GM18502 (cell line): ENCODE measurements around the gene NRROS.

Experiments
- ATAC-seq: cut with Tn5 transposase; IDR thresholded peaks from one replicate; pipeline ENCODE4 v1.9.1; 2021; ENCODE audit warnings: mild to moderate bottlenecking; ENCODE audit not compliant: unreplicated experiment, poor library complexity

Gene NRROS

DNA sequence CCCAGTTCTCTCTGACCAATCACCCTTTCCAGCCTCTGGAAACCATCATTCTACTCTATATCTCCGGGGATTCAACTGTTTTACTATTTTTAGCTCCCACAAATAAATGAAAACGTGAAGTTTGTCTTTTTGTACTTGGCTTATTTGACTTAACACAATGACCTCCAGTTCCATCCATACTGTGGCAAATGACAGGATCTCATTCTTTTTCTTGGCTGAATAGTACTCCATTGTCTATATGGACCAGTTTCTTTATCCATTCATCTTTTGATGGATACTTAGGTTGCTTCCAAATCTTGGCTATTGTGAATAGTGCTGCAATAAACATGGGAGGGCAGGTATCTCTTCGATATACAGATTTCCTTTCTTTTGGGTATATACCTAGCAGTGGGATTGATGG lies 34.1 kb downstream of the NRROS start:
- ATAC-seq = no peak

DNA sequence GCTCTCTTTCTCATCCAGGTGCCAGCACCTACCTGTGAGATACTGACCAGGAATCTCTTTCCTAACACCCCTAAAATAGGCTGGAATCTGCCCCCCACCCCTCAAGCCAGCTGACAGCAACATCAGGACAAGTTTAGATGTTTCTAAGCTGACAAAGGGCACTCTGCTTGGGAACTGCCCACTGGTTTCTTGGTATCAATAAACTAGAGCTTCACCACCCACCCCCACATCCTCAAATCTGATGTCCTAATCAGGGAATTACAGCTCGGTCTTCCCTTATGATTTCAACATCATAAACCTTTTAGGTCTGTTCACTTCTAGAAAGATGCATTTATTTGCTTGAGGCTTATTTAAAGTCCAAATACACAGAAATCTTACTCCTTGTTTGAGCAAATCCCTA lies 37.9 kb downstream of the NRROS start:
- ATAC-seq = no peak

DNA sequence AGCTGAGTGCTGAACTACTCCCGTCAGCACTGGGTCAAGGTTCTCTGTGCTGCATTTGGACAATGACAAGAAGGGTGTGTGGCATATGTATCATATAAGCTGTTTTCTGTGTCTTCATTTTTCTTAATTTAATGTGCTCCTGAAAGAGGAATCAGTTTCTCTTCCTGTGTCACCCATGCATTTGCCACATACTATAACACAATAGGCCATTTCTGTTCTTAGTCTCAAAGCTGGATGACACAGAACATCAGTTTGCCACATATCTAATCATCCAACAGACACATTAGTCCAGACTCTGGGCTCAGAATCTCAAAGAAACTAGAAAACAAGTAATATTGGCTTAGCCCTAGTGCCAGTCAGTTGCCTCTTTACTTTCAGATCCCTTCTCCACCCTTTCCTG lies 38.4 kb downstream of the NRROS start:
- no peak for ATAC-seq

DNA sequence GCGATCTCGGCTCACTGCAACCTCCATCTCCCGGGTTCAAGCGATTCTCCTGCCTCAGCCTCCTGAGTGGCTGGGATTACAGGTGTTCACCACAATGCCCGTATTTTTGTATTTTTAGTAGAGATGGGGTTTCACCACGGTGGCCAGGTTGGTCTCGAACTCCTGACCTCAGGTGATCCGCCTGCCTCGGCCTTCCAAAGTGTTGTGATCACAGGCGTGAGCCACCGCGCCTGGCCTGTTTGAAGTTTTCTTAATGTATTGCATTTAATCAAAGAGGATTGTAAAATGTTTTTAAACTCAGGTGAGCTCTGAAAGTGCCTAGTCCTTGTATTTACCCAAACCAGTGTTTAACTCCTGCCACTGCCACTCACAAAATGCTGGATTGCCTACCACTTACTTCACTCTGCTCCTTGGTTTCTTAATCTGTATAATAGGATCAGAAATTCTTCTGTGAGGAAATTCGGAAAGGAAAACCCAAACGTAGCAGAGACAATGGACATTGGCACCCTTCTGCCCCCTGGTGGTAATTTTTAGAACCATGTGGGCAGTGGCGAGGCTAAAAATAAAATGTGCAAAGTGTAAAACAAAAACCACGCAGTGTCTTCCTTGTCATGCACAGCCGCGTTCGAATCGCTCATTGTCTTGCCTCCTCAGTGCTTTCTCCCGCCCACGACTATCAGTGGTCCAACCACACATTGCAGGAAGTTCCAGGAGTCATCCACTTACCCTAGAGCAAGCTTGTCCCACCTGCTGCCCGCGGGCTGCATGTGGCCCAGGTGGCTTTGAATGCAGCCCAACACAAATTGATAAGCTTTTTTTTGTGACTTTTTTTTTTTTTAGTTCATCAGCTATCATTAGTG lies 45.3 kb downstream of the NRROS start:
- ATAC-seq = peak; percentile 79

DNA sequence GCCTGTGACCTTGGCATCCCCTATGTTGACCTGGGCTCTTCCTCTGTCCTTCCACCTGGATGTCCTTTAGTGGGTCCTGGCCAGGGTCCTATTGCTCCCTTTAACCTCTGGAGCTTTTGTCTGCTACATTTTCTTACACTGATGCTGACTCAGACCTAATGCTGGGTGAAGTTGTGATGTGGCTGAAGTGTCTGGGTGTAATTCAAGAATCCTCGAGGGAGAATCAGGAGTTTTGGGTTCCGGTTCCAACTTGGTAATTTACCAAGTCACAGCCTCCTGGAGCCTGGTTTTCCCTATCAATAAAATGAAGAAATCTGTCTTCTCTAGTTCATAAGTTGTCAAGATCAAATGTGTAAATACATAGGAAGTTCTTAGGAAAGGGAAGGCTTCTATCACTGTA lies 46.9 kb downstream of the NRROS start:
- no peak for ATAC-seq

DNA sequence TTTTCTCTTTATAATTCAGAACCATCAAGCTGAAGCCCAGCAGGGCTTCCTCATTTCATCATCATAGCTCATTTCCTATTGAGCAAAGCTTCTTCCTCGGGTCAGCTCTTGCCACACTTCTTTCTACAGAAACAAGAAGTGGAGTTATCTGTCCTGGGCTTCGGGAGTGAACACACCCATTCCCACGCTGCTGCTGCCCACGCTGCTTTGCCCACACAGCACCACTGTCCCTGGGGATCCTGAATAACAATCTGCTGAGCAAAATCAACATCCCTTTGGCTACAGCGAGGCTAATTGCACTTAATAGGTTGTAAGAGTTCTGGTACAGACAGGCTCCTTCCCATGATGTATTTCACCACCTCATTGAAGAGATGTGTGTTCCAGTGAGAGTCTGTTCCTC lies 48.9 kb downstream of the NRROS start:
- ATAC-seq = no peak

DNA sequence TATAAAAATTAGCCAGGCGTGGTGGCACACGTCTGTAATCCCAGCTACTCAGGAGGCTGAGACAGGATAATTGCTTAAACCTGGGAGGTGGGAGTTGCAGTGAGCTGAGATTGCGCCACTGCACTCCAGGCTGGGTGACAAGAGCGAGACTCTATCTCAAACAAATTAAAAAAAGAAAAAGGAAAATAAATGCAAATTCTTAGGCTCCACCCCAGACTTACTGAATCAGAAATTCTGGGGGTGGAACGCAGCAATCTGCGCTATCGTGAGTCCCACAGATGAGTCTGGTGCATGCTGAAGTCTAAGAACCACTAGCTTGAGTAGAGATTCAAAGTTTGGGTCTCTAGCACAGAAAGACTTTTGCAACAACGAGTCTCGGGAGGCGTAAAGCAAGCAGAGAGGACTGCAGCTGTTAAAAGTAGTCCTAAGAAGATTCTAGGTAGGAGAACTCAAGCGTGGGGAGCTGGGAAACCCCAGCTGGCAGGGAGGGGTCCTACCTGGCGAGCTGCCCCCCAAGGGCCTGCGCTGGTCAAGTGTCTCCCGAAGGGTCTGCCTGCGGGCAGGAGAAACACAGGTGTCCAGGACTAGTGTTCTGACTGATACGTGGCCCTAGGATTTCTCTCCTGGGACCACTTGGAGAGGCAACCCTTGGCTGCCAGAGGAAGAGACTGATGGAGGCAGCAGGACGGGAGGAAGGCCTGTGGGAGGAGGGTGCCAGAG lies 50.6 kb downstream of the NRROS start:
- ATAC-seq = no peak

DNA sequence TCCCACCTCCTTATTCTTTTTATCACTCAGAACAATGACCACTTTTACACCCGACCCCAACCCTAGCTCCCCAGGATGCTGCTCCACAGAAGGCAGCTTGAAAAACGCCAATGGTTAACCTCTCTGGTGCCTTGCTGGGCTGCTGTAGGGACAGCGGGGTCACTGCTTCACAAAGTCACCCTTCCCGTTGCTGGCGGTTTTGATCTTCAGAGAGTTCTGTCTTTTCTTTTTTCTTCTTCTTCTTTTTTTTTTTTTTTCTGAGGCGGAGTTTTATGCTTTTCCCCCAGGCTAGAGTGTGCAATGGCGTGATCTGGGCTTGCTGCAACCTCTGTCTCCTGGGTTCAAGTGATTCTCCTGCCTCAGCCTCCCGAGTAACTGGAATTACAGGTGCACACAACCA lies 51.9 kb downstream of the NRROS start:
- no peak for ATAC-seq

DNA sequence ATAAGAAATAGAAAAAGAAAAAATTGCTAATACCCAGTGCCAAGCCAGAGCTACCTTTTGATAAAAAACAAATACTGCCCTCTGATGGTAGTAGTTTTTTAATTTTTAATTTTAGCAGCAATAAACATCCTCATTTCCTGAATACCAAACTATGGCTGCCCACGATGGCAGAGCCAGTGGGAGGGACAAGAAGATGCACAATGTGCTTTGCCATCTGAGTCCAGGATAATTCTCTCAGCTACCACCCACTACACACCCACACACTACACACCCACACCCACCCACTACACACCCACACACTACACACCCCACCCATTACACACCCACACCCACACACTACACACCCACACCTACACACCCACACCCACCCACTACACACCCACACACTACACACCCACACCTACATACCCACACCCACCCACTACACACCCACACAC lies 54.7 kb downstream of the NRROS start:
- ATAC-seq = no peak

DNA sequence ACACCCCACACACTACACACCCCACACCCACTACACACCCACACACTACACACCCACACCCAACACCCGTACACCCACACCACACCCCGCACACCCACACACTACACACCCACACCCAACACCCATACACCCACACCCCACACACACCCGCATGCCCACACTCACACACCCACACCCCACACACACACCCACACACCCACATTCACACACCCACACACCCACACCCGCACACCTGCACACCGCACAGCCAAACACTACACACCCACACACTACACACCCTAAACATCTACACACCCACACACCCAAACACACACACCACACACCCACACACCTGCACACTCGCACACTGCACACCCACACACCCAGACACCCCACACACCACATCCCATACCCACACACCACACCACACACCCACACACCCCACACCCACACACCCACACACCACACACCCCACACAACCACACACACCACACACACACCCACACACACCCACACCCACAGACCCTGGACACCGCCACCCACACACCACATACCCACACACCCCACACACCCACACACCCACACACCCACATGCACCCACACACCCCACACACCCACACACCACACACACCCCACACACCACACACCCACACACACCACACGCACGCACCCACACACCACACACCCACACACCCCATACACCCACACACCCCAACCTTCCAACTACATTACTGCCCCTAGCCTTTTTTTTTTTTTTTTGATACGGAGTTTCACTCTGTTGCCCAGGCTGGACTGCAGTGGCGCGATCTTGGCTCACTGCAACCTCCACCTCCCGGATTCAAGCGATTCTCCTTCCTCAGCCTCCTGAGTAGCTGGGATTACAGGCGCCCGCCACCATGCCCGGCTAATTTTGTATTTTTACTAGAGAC lies 55.7 kb downstream of the NRROS start:
- no peak for ATAC-seq

DNA sequence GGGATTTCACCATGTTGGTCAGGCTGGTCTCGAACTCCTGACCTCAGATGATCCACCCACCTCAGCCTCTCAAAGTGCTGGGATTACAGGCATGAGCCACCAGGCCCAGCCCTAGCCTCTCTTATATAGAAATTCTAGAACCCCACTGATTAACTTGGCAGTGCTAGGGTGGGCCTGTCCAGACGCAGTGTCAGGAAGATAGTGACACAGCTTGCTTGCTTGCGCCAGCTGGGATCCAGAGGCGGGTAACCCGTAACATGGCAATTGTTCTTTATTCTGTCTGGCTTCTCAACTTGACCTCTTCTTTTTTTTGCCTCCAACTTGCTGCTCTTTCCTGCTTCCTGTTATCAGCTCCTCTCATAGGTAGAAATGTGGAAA lies 56.3 kb downstream of the NRROS start:
- no peak for ATAC-seq

DNA sequence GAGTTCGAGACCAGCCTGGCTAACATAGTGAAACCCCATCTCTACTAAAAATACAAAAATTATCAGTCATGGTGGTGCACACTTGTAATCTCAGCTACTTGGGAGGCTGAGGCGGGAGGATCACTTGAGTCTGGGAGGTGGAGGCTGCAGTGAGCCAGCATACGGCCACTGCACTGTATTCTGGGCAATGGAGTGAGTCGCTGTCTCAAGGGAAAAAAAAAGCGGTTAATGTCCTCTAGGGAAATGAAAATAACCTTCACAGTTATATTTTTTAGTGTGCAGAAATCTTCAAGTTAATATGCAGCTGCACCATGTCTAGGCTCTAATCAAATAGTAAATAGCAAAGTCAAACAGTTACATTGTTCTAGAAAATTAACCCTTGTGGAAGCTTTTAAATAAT lies 57.8 kb downstream of the NRROS start:
- ATAC-seq = no peak

DNA sequence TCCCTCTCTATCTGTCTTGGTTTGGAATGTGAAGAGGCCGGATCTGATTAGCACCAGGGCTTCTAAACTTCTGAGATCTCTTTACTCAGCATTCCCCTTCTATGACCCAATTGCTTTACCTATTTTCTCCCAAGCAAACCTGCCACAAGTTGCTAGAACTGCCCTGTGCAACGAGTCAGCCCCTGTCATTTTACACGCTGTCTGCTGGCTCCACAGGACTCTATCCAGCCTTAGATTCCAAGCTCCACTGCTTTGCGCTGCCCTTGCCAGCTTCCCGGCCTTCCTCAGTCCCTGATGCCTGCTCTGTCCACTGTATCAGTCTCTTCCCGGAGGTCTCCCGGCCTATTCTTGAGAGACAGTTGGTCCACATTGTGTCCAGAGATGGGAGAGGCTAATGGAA lies 60.3 kb downstream of the NRROS start:
- ATAC-seq = no peak

DNA sequence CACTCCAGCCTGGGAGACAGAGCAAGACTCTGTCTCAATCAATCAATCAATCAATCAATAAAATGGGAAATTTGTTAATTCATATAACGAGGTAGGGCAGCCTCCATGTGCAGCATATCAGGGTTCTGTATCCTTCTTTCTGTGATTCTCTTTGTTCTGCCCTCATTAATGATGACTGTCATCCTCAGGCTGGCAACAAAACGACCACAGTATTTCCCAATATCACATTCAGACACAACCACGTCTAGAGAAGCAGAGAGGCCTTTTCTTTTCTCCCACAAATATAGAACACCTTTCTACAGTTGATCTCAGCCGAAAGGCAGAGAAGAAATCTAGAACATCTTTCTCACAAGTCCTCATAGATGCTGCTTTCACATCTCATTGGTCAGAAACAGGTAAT lies 61.3 kb downstream of the NRROS start:
- ATAC-seq = no peak

DNA sequence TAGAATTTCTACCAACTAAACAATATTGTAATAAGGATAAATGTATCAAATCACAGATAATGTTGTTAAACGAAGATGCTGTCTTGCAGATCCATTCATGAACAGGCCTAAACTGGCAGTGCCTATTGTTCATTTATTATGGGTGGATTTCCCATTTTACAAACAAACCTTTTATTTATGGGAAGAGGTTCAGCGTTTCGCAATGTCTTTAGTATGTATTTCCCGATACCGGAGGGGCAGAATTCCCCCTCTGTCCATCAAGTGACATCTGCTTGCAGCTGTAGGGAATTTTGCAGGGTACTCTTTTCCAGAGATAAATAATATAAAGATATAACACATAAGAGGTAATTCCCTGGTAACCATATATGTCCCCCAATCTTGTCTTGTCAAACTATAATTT lies 66.8 kb downstream of the NRROS start:
- no peak for ATAC-seq

DNA sequence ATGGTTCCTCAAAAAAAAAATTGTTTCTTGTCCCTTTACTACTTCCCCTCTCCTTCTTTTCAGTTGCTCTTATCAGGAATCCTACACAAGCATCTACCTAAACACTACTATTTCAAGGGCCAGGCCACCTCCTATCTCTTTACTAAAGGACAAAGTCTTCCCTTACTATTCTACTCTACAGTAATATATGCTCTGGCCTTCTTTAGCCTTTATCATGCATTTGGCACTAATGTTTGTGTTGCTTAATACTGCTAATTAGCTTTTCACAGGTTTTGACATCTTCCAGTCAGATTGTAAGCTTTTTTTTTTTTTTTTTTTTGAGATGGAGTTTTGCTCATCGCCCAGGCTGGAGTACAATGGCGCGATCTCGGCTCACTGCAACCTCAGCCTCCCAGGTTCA lies 67.2 kb downstream of the NRROS start:
- ATAC-seq = no peak

DNA sequence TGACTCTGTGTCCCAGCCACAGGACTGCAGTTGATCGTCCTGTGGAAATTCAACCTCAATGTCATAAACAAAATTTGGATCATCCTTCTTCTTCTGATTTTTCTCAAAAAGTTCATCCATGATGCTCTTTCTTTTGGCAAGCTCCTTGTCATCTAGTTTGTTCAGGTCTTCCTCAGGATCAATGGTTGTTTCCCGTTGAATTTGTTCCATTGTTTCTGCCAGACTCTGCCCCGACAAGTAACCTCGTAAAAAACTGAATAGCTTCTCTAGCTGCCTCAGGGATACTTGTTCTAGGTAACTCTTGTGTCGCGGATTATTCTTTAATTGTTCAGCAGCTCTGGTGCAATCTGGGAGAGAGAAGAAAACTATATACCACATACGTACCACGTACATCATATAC lies 68.1 kb downstream of the NRROS start:
- no peak for ATAC-seq

DNA sequence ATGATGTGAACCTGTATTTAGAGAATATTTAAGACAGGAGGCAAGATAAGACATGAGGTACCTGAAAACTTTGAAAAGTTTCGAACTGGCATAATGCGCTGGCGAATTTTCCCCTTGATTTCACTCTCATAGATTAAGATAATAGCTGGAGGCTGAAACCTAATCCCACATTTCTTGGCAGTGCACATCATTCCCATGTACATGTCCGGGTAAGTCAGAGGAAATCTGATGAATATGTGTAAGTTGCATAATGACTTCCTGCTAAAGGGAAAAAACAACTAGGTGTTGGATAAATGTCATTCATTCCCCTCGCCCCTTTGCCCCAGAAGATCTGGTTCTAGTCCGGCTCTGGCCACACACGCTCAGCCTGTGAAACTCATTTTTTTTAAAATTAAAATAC lies 69.0 kb downstream of the NRROS start:
- no peak for ATAC-seq
